Limb (tissue), 2 donors: Measurements from ENCODE around the gene STK11.

Experiments
- DNase-seq, 2 donors: peaks; one replicate each; pipeline ENCODE4 v3.0.0-alpha.2; 2016; ENCODE audit errors: extremely low spot score in 2 of 2

Gene STK11

GRCh38 chr19:1237027-1237659 lies 31.6 kb downstream of the STK11 start:
- DNase-seq = no peak

GRCh38 chr19:1237754-1238368 lies 32.3 kb downstream of the STK11 start, which contains the start of gene CBARP:
CBARP (minus strand) TSS chr19:1238005; CDS start chr19:1236100, 1,905 bp downstream.
- peak in 1 of 2 donors; percentile 77 for DNase-seq

- DNase-seq = no peak
These were observed 33.1 kb downstream of the STK11 start for GRCh38 chr19:1238369-1239303.

- DNase-seq = no peak
These were observed 33.8 kb downstream of the STK11 start for GRCh38 chr19:1239420-1239795.

GRCh38 chr19:1239796-1240737 lies 34.5 kb downstream of the STK11 start:
- DNase-seq = peak; percentile 92 to 97

- DNase-seq = no peak
These were observed 35.3 kb downstream of the STK11 start for GRCh38 chr19:1240925-1241324.

GRCh38 chr19:1241417-1242095 lies 36.0 kb downstream of the STK11 start, which contains the start of gene ATP5F1D:
ATP5F1D (plus strand) TSS chr19:1241751; CDS start chr19:1241851, 100 bp downstream.
- DNase-seq = peak; percentile 92 to 96

- DNase-seq = peak; percentile 78 to 87
These were observed 38.5 kb downstream of the STK11 start for GRCh38 chr19:1243768-1244692.

GRCh38 chr19:1244693-1245451 lies 39.3 kb downstream of the STK11 start:
- DNase-seq = peak in 1 of 2 donors; percentile 58

GRCh38 chr19:1245494-1246264 lies 40.1 kb downstream of the STK11 start:
- DNase-seq = peak in 1 of 2 donors; percentile 64

- DNase-seq = peak in 1 of 2 donors; percentile 65
These were observed 40.9 kb downstream of the STK11 start for GRCh38 chr19:1246265-1247087.

GRCh38 chr19:1247748-1248138 lies 42.2 kb downstream of the STK11 start:
- no peak for DNase-seq

GRCh38 chr19:1248139-1248785 lies 42.7 kb downstream of the STK11 start, which contains the start of gene MIDN:
MIDN (plus strand) TSS chr19:1248583; CDS start chr19:1250297, 1,714 bp downstream.
- peak in 1 of 2 donors; percentile 89 for DNase-seq

- peak; percentile 77 to 93 for DNase-seq
These were observed 43.3 kb downstream of the STK11 start for GRCh38 chr19:1248786-1249297.

GRCh38 chr19:1249298-1249989 lies 43.9 kb downstream of the STK11 start:
- peak; percentile 97 to 98 for DNase-seq
